Endothelial cell of umbilical vein (primary cell): Measurements from ENCODE around the gene IGSF9. TPM values are rescaled to one million over a fixed set of nuclear protein-coding genes. Genes with fewer than 3 reads are reported as not detected.

Experiments
- BruUV-seq: library from RNA; stranded (reverse); fragments of 400-500 nt; replicated peaks from 2 replicates; lab custom pipeline; 2021; lab: Mats Ljungman, UMichigan
- CTCF ChIA-PET: fragments of 300-600, 350-600 bp; sonication (Branson Sonifier 250); formaldehyde crosslinking; loops from one replicate; lab custom pipeline; 2021; ENCODE audit warnings: antibody characterized with exemption, inconsistent platforms; lab: Charles Lee
- POLR2A ChIA-PET: fragments of 300-600, 350-600 bp; sonication (Branson Sonifier 250); formaldehyde crosslinking; loops from one replicate; lab custom pipeline; 2021; ENCODE audit warnings: antibody characterized with exemption, inconsistent platforms; lab: Charles Lee
- DNase-seq: peaks from one replicate; pipeline ENCODE4 v3.0.0-alpha.2; 2011; ENCODE audit warnings: low read depth, low spot score
- FAIRE-seq: peaks from 2 replicates; lab custom pipeline; 2011; peaks lifted over from hg19 to GRCh38; lab: Jason Lieb, UNC
- H2AFZ ChIP-seq: 2 replicates; pipeline ENCODE4 v1.6.0; 2012; ENCODE audit warnings: low read depth, low read length, control low read depth, inconsistent platforms
- H3K27ac ChIP-seq: 2 replicates; pipeline ENCODE4 v1.5.1; 2011; ENCODE audit warnings: low read depth, mild to moderate bottlenecking, control low read depth, low read length, moderate library complexity; ENCODE audit not compliant: insufficient read depth
- H3K27me3 ChIP-seq, 2 experiments: 2 replicates each; pipeline versions ENCODE4 v1.6.0 to v1.6.1; 2011; ENCODE audit warnings: low read length in 2 of 2, mixed read lengths in 1 of 2; ENCODE audit not compliant: control insufficient read depth in 2 of 2, insufficient read depth in 2 of 2
- H3K36me3 ChIP-seq, 2 experiments: 2 replicates in 1 of 2; 3 replicates in 1 of 2; pipeline ENCODE4 v1.5.1; 2011; ENCODE audit warnings: low read length in 2 of 2, mild to moderate bottlenecking in 1 of 2, moderate library complexity in 1 of 2; ENCODE audit not compliant: control insufficient read depth in 2 of 2, insufficient read depth in 2 of 2; ENCODE audit errors: extremely low read depth in 1 of 2
- H3K4me1 ChIP-seq: 3 replicates; pipeline ENCODE4 v1.5.1; 2011; ENCODE audit warnings: mild to moderate bottlenecking, low read length; ENCODE audit not compliant: control insufficient read depth, insufficient read depth; ENCODE audit errors: extremely low read depth
- H3K4me2 ChIP-seq: 2 replicates; pipeline ENCODE4 v1.6.1; 2011; ENCODE audit warnings: low read length, control low read depth, mixed read lengths; ENCODE audit not compliant: insufficient read depth
- H3K4me3 ChIP-seq, 3 experiments: fragments of 200-600 bp in 1 of 3; sonication (generic), shearing (Covaris generic) in 1 of 3; replicated peaks in 1 of 3; 2 replicates each; pipeline ENCODE4 v1.5.1; 2011 to 2016; ENCODE audit warnings: control low read depth in 3 of 3, low read length in 3 of 3, mild to moderate bottlenecking in 2 of 3, inconsistent platforms in 1 of 3, low read depth in 1 of 3, moderate library complexity in 1 of 3; ENCODE audit not compliant: insufficient read depth in 1 of 3
- H3K79me2 ChIP-seq: 2 replicates; pipeline ENCODE4 v1.6.0; 2012; ENCODE audit warnings: low read length, inconsistent platforms; ENCODE audit not compliant: control insufficient read depth, insufficient read depth
- H3K9ac ChIP-seq: replicated peaks from 2 replicates; pipeline ENCODE3; 2011; ENCODE audit warnings: low read length, control low read depth; ENCODE audit not compliant: insufficient read depth; ENCODE audit errors: extremely low read depth
- H3K9me1 ChIP-seq: replicated peaks from 3 replicates; pipeline ENCODE4 v1.6.0; 2011; ENCODE audit warnings: mild to moderate bottlenecking, low read length; ENCODE audit not compliant: control insufficient read depth, insufficient read depth; ENCODE audit errors: extremely low read depth
- H3K9me3 ChIP-seq: replicated peaks from 2 replicates; pipeline ENCODE4 v1.5.1; 2012; ENCODE audit warnings: low read length, inconsistent platforms; ENCODE audit not compliant: control insufficient read depth, insufficient read depth
- H4K20me1 ChIP-seq: replicated peaks from 2 replicates; pipeline ENCODE3; 2011; ENCODE audit warnings: mild to moderate bottlenecking, low read length; ENCODE audit not compliant: control insufficient read depth, insufficient read depth; ENCODE audit errors: extremely low read depth
- CTCF ChIP-seq, 2 donors: IDR thresholded peaks; 1 replicate in 1 of 2; 2 replicates in 1 of 2; pipeline ENCODE4 v1.5.1; 2011; ENCODE audit warnings: low read length in 2 of 2, mild to moderate bottlenecking in 2 of 2, moderate library complexity in 2 of 2, control low read depth in 1 of 2, inconsistent platforms in 1 of 2, low read depth in 1 of 2; ENCODE audit not compliant: insufficient read depth in 1 of 2; ENCODE audit errors: extremely low read depth in 1 of 2
- EZH2 ChIP-seq: IDR thresholded peaks from 2 replicates; pipeline ENCODE4 v1.6.1; 2012; ENCODE audit warnings: borderline replicate concordance, low read depth, mild to moderate bottlenecking, moderate library complexity, low read length, inconsistent platforms; ENCODE audit not compliant: severe bottlenecking
- FOS ChIP-seq: IDR thresholded peaks from 2 replicates; pipeline ENCODE4 v1.6.1; 2011; ENCODE audit warnings: mild to moderate bottlenecking, low read length, moderate library complexity, borderline replicate concordance; ENCODE audit not compliant: insufficient read depth
- GATA2 ChIP-seq: IDR thresholded peaks from 2 replicates; pipeline ENCODE4 v1.7.0; 2011; ENCODE audit warnings: low read depth, mild to moderate bottlenecking, moderate library complexity, mixed read lengths, low read length; ENCODE audit not compliant: insufficient read length, insufficient read depth
- JUN ChIP-seq: IDR thresholded peaks from 2 replicates; pipeline ENCODE4 v1.6.1; 2011; ENCODE audit warnings: borderline replicate concordance, low read depth; ENCODE audit not compliant: insufficient read length, insufficient read depth
- MAX ChIP-seq: IDR thresholded peaks from 2 replicates; pipeline ENCODE4 v1.6.1; 2011; ENCODE audit not compliant: insufficient read depth, insufficient read length
- MYC ChIP-seq: IDR thresholded peaks from one replicate; pipeline ENCODE4 v1.6.1; 2011; ENCODE audit warnings: mild to moderate bottlenecking, low read depth, low read length
- POLR2A ChIP-seq: IDR thresholded peaks from 2 replicates; pipeline ENCODE4 v1.6.1; 2012; ENCODE audit warnings: low read depth, mild to moderate bottlenecking, control low read depth, low read length
- POLR2AphosphoS5 ChIP-seq: IDR thresholded peaks from 2 replicates; pipeline ENCODE4 v1.6.1; 2012; ENCODE audit warnings: low read depth, mild to moderate bottlenecking, control low read depth, low read length, moderate library complexity; ENCODE audit not compliant: insufficient read depth
- dilution Hi-C: fragments of 300-500 bp; cut with MboI; formaldehyde crosslinking; loops from one replicate; pipeline ENCODE4 v1.15.0; 2019; ENCODE audit warnings: low sequenced_read_pairs; ENCODE audit not compliant: extremely low pct_ligation_motif_present
- intact Hi-C: fragments of 100-400 bp; cut with micrococcal nuclease; formaldehyde crosslinking; loops from one replicate; pipeline ENCODE4 v1.10.0; 2022
- polyA plus RNA-seq, 4 experiments: library from polyadenylated mRNA; depleted of rRNA in 3 of 4; stranded (reverse) in 3 of 4; unstranded in 1 of 4; fragments of >200 nt; gene quantifications; 2 replicates each; pipeline versions ENCODE4 v1.2.1 to v1.2.3, GENCODE V29; 2011 to 2012; ENCODE audit warnings: missing spikeins in 1 of 4
- total RNA-seq: library from RNA; stranded (reverse); gene quantifications from 2 replicates; pipeline ENCODE4 v1.2.3, GENCODE V29; 2021

IGSF9 gene
- total and polyA plus RNA-seq, 2 donors (not counting 3 experiments of a cell fraction or from before 2014, with no cell fraction given) = 0.15 TPM

GRCh38 chr1:159982280-159982679 lies 36.9 kb upstream of the IGSF9 start:
- DNase-seq (no peak), FAIRE-seq (no peak)
- Histone ChIP-seq H3K27me3 (peaks cover 5 to 7% of the 10 kb centered on the region in 2 experiments), H3K4me1 (no peaks in the 10 kb centered on the region), H3K9me1 (no peaks in the 10 kb centered on the region), H3K79me2 (no peaks in the 10 kb centered on the region), H3K27ac (no peak overlapping the region), H2AFZ (no peak overlapping the region), H3K9me3 (no peaks in the 10 kb centered on the region), H4K20me1 (no peaks in the 10 kb centered on the region), H3K9ac (no peak overlapping the region), H3K4me3 (no peak overlapping the region), H3K36me3 (no peaks in the 10 kb centered on the region), H3K4me2 (no peak overlapping the region)
- ChIA-PET CTCF (no interaction called here), POLR2A (no interaction called here)
- dilution Hi-C loops = no loop called here
- no peak for TF ChIP-seq JUN
- no peak for TF ChIP-seq MAX
- no peak for TF ChIP-seq FOS
- TF ChIP-seq POLR2A = no peak
- no TSS peak for BruUV-seq
- intact Hi-C loops = no loop called here

GRCh38 chr1:159981351-159982055 lies 36.1 kb upstream of the IGSF9 start:
- Histone ChIP-seq H3K27me3 (peaks cover 5 to 11% of the 10 kb centered on the region in 2 experiments), H4K20me1 (no peaks in the 10 kb centered on the region), H2AFZ (no peak overlapping the region), H3K9me3 (no peaks in the 10 kb centered on the region), H3K4me1 (no peaks in the 10 kb centered on the region), H3K9ac (no peak overlapping the region), H3K9me1 (no peaks in the 10 kb centered on the region), H3K79me2 (no peaks in the 10 kb centered on the region), H3K36me3 (no peaks in the 10 kb centered on the region), H3K4me2 (no peak overlapping the region), H3K27ac (no peak overlapping the region), H3K4me3 (no peak overlapping the region)
- FAIRE-seq = no peak
- intact Hi-C loops (no loop called here), dilution Hi-C loops (no loop called here)
- TF ChIP-seq POLR2A (no peak), MAX (no peak), POLR2AphosphoS5 (no peak), MYC (no peak), GATA2 (no peak), CTCF (IDR thresholded peaks at IDR 0.05; ENCODE audit: extremely low read depth in 1 of 2, insufficient read depth in 1 of 2, low read depth in 1 of 2, low read length in 2 of 2) (no peak), FOS (no peak), EZH2 (no peak), JUN (no peak)
- ChIA-PET POLR2A (no interaction called here), CTCF (no interaction called here)
- no peak for DNase-seq
- BruUV-seq = no TSS peak
